GM10266 (cell line): ENCODE measurements around the gene CRY1.
"Not testable (repeated sequence)": the region's sequence is repeated elsewhere in the genome, so short reads cannot be mapped to it uniquely, and the experiment has no call there.

Experiments
- DNase-seq: peaks from one replicate; pipeline ENCODE4 v3.0.0; 2012; ENCODE audit errors: extremely low spot score
- TF ChIP-seq, protein P1 (sequence below): IDR thresholded peaks from 2 replicates; pipeline ENCODE4 v1.5.1; 2012; ENCODE audit warnings: mild to moderate bottlenecking, low read depth; ENCODE audit not compliant: control insufficient read depth, insufficient read depth; ENCODE audit errors: missing control alignments

CRY1 gene

DNA sequence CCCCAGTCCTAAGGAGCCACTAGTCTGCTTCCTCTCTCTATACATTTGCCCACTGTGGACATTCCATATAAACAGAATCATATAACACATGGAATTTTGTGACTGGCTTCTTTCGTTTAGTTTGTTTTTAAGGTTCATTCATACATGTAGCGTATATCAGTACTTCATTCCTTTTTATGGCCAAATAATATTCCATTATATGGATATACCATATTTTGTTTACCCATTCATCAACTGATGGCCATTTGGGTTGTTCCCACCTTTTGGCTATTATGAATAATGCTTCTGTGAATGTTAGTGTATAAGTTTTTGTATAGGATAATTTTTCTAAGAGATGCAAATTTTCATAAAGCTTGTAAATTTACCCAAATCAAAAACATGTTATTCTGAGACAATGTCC is 4.4 kb downstream of the CRY1 start:
- TF ChIP-seq, protein P1, sequence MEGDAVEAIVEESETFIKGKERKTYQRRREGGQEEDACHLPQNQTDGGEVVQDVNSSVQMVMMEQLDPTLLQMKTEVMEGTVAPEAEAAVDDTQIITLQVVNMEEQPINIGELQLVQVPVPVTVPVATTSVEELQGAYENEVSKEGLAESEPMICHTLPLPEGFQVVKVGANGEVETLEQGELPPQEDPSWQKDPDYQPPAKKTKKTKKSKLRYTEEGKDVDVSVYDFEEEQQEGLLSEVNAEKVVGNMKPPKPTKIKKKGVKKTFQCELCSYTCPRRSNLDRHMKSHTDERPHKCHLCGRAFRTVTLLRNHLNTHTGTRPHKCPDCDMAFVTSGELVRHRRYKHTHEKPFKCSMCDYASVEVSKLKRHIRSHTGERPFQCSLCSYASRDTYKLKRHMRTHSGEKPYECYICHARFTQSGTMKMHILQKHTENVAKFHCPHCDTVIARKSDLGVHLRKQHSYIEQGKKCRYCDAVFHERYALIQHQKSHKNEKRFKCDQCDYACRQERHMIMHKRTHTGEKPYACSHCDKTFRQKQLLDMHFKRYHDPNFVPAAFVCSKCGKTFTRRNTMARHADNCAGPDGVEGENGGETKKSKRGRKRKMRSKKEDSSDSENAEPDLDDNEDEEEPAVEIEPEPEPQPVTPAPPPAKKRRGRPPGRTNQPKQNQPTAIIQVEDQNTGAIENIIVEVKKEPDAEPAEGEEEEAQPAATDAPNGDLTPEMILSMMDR, result no peak
- no peak for DNase-seq

DNA sequence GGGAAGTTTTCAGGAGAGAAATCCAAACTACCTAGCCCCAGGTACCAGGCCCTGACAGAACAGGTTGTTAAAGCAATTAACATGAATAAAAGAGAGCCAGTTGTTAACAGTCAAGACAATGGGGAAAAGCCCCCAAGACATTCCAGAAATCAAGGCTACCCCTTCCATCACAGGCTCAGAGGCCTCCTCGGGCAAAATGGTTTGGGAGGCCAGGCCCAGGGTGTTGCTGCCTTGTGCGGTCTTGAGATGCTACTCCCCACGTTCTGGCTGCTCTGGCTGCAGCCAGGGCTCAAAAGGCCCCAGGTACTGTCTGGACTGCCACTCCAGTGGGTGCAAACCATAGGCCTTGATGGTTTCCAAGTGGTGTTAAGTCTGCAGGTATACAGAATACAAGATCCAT is 7.0 kb downstream of the CRY1 start:
- TF ChIP-seq, protein P1, result no peak
- no peak for DNase-seq

DNA sequence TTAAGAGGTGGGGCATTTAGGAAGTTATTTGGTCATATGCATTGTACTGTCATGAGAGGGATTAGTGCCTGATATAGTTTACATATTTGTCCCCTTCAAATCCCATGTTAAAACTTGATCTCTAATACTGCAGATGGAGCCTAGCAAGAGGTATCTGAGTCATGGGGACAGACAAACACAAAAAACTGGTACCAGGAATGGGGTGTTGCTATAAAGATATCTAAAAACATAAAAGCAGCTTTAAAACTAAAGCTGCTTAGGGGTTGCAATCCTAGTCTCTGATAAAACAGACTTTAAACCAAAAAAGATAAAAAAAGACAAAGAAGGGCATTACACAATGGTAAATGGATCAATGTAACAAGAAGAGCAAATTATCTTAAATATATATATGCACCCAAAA is 11.6 kb downstream of the CRY1 start:
- no peak for DNase-seq
- TF ChIP-seq, protein P1, result no peak

DNA sequence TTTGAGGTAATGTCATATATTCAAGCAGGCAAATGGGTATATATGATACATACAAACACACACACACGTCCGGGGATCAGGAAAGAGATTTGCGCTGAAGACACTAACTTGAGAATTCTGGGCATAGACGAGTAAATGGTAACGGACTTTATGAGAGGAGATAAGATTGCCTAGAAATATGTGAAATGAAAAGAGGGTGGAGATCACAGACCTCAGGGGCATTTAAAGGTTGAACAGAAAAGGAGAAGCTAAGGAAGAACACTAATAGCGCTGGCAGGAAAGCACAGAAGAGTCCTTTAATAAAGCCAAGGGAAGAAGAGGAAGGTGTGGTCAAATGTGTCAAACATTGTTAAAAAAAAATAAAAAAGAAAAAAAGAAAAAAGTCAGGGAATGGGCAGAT is 13.1 kb downstream of the CRY1 start:
- DNase-seq, result no peak
- TF ChIP-seq, protein P1, result no peak

DNA sequence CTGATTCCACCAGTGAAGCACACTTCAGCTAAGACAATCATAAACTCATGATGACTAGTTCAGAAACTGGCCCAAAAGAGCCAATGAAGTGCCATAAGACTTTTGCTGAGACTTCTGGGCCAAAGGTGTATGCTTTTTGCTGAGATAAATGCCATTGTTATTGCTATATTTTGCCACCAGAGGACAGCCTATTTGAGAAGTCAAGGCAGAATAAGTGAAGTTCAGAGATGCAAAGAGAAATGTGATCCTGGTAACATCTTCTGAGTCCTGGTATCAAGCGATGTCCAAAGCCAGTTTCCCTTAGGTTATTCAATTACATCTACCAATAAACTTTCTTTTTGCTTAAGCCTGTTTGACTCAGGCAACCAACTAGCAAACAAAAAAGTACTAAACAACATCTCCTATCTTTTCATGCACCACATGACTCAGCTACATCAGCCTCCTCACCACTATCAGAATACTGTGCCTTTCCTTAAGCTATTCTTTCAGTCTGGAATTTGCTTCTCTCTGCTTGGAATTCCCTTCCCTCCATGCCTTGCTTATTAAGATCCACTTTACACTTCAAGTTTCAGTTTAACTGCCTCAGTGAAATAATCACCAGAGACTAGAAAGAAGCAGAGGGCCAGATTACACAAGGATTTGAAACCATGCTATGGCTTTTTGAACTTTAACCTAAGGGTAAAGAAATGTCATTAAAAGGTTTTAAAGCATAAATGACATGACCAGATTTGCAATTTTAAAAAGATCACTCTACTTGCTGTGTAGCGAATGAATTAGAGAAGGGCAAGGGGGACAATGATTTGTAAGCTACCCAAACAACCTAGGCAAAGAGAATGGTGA is 14.0 kb downstream of the CRY1 start:
- TF ChIP-seq, protein P1, result peak; percentile 41
- no peak for DNase-seq

DNA sequence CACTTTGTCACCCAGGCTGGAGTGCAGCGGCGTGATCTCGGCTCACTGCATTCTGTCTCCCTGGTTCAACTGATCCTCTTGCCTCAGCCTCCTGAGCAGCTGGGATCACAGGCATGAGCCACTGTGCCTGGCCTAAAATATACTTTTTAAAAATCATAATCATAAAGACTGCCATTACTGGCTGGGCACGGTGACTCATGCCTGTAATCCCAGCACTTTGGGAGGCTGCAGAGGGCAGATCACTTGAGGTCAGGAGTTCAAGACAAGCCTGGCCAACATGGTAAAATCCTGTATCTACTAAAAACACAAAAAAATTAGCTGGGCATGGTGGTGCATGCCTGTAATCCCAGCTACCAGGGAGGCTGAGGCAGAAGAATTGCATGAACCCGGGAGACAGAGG is 20.1 kb downstream of the CRY1 start:
- not testable (repeated sequence) for DNase-seq

DNA sequence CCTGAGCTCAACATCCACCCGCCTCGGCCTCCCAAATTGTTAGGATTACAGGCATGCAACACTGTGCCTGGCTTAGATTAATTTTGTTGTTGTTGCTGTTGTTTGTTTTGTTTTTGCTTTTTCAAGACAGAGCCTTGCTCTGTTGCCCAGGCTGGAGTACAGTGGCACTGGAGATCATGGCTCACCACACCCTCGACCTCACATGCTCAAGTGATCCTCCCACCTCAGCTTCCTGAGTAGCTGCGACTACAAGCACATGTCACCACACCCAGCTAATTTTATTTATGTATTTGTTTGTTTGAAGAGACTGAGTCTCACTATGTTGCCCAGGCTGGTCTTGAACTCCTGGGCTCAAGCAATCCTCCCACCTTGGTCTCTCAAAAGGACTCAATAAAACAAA is 26.7 kb downstream of the CRY1 start:
- TF ChIP-seq, protein P1, result no peak
- DNase-seq, result no peak
